IMR-90 (cell line): ENCODE results near the gene NKD1. TPM values are rescaled to one million over a fixed set of nuclear protein-coding genes. Genes with fewer than 3 reads are reported as not detected.

Source experiments
- ATAC-seq: fragments of 200-7000 bp; cut with Tn5 transposase; 2 replicates; pipeline ENCODE4 v1.9.1; 2020; ENCODE audit warnings: low read depth, mild to moderate bottlenecking, moderate library complexity
- BruUV-seq: library from RNA; stranded (reverse); fragments of 400-500 nt; replicated peaks from 2 replicates; lab custom pipeline; 2021; lab: Mats Ljungman, UMichigan
- CTCF ChIA-PET: fragments of 300-600 bp; formaldehyde crosslinking; extraction: SDS; loops from one replicate; lab custom pipeline; 2021; ENCODE audit warnings: antibody characterized with exemption; lab: Yijun Ruan, JAX
- POLR2A ChIA-PET: fragments of 300-600 bp; sonication (Branson Sonifier 250); formaldehyde crosslinking; loops from one replicate; lab custom pipeline; 2022; ENCODE audit warnings: antibody characterized with exemption; ENCODE audit not compliant: unreplicated experiment; lab: Charles Lee
- DNase-seq: peaks from one replicate; pipeline ENCODE4 v3.0.0; 2013
- H2AFZ ChIP-seq: replicated peaks from 2 replicates; pipeline ENCODE3; 2013; ENCODE audit warnings: low read length, mild to moderate bottlenecking; ENCODE audit not compliant: poor library complexity
- H2AK5ac ChIP-seq: 2 replicates; pipeline ENCODE4 v1.6.1; 2013; ENCODE audit warnings: low read depth, low read length, inconsistent platforms
- H2AK9ac ChIP-seq: replicated peaks from 2 replicates; pipeline ENCODE3; 2013; ENCODE audit warnings: mild to moderate bottlenecking, low read depth, low read length, moderate library complexity; ENCODE audit not compliant: poor library complexity
- H2BK120ac ChIP-seq: 2 replicates; pipeline ENCODE4 v1.6.1; 2013; ENCODE audit warnings: low read depth, low read length, inconsistent platforms
- H2BK15ac ChIP-seq: 3 replicates; pipeline ENCODE4 v1.6.1; 2013; ENCODE audit warnings: low read depth, low read length, inconsistent platforms
- H2BK20ac ChIP-seq: 2 replicates; pipeline ENCODE4 v1.6.1; 2013; ENCODE audit warnings: low read depth, mild to moderate bottlenecking, inconsistent platforms, low read length, moderate library complexity
- H2BK5ac ChIP-seq: 2 replicates; pipeline ENCODE4 v1.6.1; 2013; ENCODE audit warnings: mild to moderate bottlenecking, low read depth, low read length, inconsistent platforms; ENCODE audit not compliant: poor library complexity, severe bottlenecking
- H3K14ac ChIP-seq: replicated peaks from 2 replicates; pipeline ENCODE4 v1.6.1; 2013; ENCODE audit warnings: low read depth, low read length, inconsistent platforms
- H3K18ac ChIP-seq: 2 replicates; pipeline ENCODE4 v1.6.1; 2013; ENCODE audit warnings: low read depth, low read length, control low read depth
- H3K23ac ChIP-seq: 2 replicates; pipeline ENCODE4 v1.6.1; 2013; ENCODE audit warnings: low read depth, low read length, inconsistent platforms
- H3K27ac ChIP-seq: 2 replicates; pipeline ENCODE4 v1.5.1; 2013; ENCODE audit warnings: mild to moderate bottlenecking, control low read depth, low read length; ENCODE audit not compliant: insufficient read depth
- H3K27me3 ChIP-seq: 2 replicates; pipeline ENCODE4 v1.6.1; 2013; ENCODE audit warnings: low read length; ENCODE audit not compliant: control insufficient read depth, insufficient read depth
- H3K36me3 ChIP-seq: 2 replicates; pipeline ENCODE4 v1.6.1; 2013; ENCODE audit warnings: low read length, mixed read lengths; ENCODE audit not compliant: control insufficient read depth, insufficient read depth
- H3K4ac ChIP-seq: 2 replicates; pipeline ENCODE4 v1.6.1; 2013; ENCODE audit warnings: low read depth, low read length, inconsistent platforms
- H3K4me1 ChIP-seq: 2 replicates; pipeline ENCODE4 v1.6.1; 2013; ENCODE audit warnings: low read length, mixed read lengths; ENCODE audit not compliant: control insufficient read depth, insufficient read depth
- H3K4me2 ChIP-seq: 2 replicates; pipeline ENCODE4 v1.6.1; 2013; ENCODE audit warnings: low read depth, mild to moderate bottlenecking, control low read depth, low read length, moderate library complexity
- H3K4me3 ChIP-seq: 2 replicates; pipeline ENCODE4 v1.5.1; 2013; ENCODE audit warnings: low read depth, mild to moderate bottlenecking, control low read depth, low read length, moderate library complexity; ENCODE audit not compliant: insufficient read depth
- H3K56ac ChIP-seq: 2 replicates; pipeline ENCODE4 v1.6.1; 2013; ENCODE audit warnings: low read length, inconsistent platforms; ENCODE audit not compliant: insufficient read depth; ENCODE audit errors: extremely low read depth
- H3K79me1 ChIP-seq, 2 experiments: 2 replicates each; pipeline ENCODE4 v1.6.1; 2013; ENCODE audit warnings: low read length in 2 of 2, inconsistent platforms in 1 of 2, low read depth in 1 of 2
- H3K9ac ChIP-seq: 2 replicates; pipeline ENCODE4 v1.6.1; 2013; ENCODE audit warnings: low read depth, low read length, control low read depth
- H3K9me1 ChIP-seq: 2 replicates; pipeline ENCODE4 v1.6.1; 2013; ENCODE audit warnings: low read length, inconsistent platforms; ENCODE audit not compliant: insufficient read depth
- H3K9me3 ChIP-seq: 2 replicates; pipeline ENCODE4 v1.6.1; 2013; ENCODE audit warnings: low read length; ENCODE audit not compliant: control insufficient read depth, insufficient read depth
- H4K20me1 ChIP-seq: 2 replicates; pipeline ENCODE4 v1.6.1; 2013; ENCODE audit warnings: low read length, inconsistent platforms; ENCODE audit not compliant: insufficient read depth
- H4K5ac ChIP-seq: 2 replicates; pipeline ENCODE4 v1.6.1; 2013; ENCODE audit warnings: mild to moderate bottlenecking, low read depth, low read length, control low read depth
- H4K8ac ChIP-seq, 2 experiments: 2 replicates each; pipeline ENCODE4 v1.6.1; 2013; ENCODE audit warnings: low read depth in 2 of 2, low read length in 2 of 2, control low read depth in 1 of 2, inconsistent platforms in 1 of 2
- H4K91ac ChIP-seq: 2 replicates; pipeline ENCODE4 v1.6.1; 2013; ENCODE audit warnings: low read depth, low read length, inconsistent platforms; ENCODE audit not compliant: insufficient read depth
- BHLHE40 ChIP-seq: fragments of 150-350 bp; IDR thresholded peaks from 2 replicates; pipeline ENCODE4 v1.6.1; 2016; ENCODE audit warnings: mild to moderate bottlenecking, low read depth, low read length
- CEBPB ChIP-seq: IDR thresholded peaks from 2 replicates; pipeline ENCODE4 v1.6.1; 2012; ENCODE audit warnings: low read depth, low read length, improper control_type of control experiment
- CHD1 ChIP-seq: IDR thresholded peaks from 2 replicates; pipeline ENCODE4 v1.6.1; 2012; ENCODE audit warnings: low read depth, low read length, improper control_type of control experiment
- CTCF ChIP-seq: conservative IDR thresholded peaks from 2 replicates; pipeline ENCODE4 v1.5.1; 2012; ENCODE audit warnings: mild to moderate bottlenecking, low read depth, low read length, improper control_type of control experiment
- FOS ChIP-seq: fragments of 150-350 bp; IDR thresholded peaks from 2 replicates; pipeline ENCODE4 v1.6.1; 2016; ENCODE audit warnings: low read depth, low read length
- MAFK ChIP-seq: IDR thresholded peaks from 2 replicates; pipeline ENCODE4 v1.6.1; 2012; ENCODE audit warnings: low read depth, low read length, improper control_type of control experiment
- MAZ ChIP-seq: IDR thresholded peaks from 2 replicates; pipeline ENCODE4 v1.6.1; 2012; ENCODE audit warnings: low read depth, mild to moderate bottlenecking, low read length, improper control_type of control experiment, moderate library complexity, borderline replicate concordance
- MXI1 ChIP-seq: IDR thresholded peaks from 2 replicates; pipeline ENCODE4 v1.6.1; 2012; ENCODE audit warnings: low read depth, mild to moderate bottlenecking, low read length, moderate library complexity, borderline replicate concordance
- NFE2L2 ChIP-seq: fragments of 150-350 bp; IDR thresholded peaks from 2 replicates; pipeline ENCODE4 v1.6.1; 2016; ENCODE audit warnings: low read depth, mild to moderate bottlenecking, low read length
- POLR2A ChIP-seq: IDR thresholded peaks from 2 replicates; pipeline ENCODE4 v1.6.1; 2012; ENCODE audit warnings: mild to moderate bottlenecking, low read depth, low read length
- RAD21 ChIP-seq: IDR thresholded peaks from 2 replicates; pipeline ENCODE4 v1.6.1; 2012; ENCODE audit warnings: low read length, improper control_type of control experiment
- RCOR1 ChIP-seq: IDR thresholded peaks from 2 replicates; pipeline ENCODE4 v1.6.1; 2012; ENCODE audit warnings: mild to moderate bottlenecking, low read length, improper control_type of control experiment; ENCODE audit not compliant: insufficient replicate concordance
- RFX5 ChIP-seq: IDR thresholded peaks from 2 replicates; pipeline ENCODE4 v1.8.0; 2012; ENCODE audit warnings: low read depth, mild to moderate bottlenecking, low read length, moderate library complexity
- SMC3 ChIP-seq: fragments of 150-350 bp; IDR thresholded peaks from 2 replicates; pipeline ENCODE4 v1.6.1; 2016; ENCODE audit warnings: low read depth, mild to moderate bottlenecking, antibody characterized with exemption, low read length, moderate library complexity
- USF2 ChIP-seq: fragments of 150-350 bp; IDR thresholded peaks from 2 replicates; pipeline ENCODE4 v1.6.1; 2017; ENCODE audit warnings: mild to moderate bottlenecking, antibody characterized with exemption, low read length, low read depth
- WGBS, 2 experiments: methylation state at CpG; one replicate each; pipeline versions ENCODE4 v1.1.5 to v1.1.7; 2013; ENCODE audit warnings: missing lambda C conversion rate in 2 of 2; ENCODE audit not compliant: insufficient read length in 1 of 2; ENCODE audit errors: extremely low coverage in 2 of 2; 5-methylcytosine and 5-hydroxymethylcytosine counted together
- dilution Hi-C: fragments of 300-500 bp; cut with HindIII; formaldehyde crosslinking; loops from one replicate; pipeline ENCODE4 v1.14.3; 2018; ENCODE audit warnings: low sequenced_read_pairs; ENCODE audit not compliant: unreplicated experiment
- in situ Hi-C: fragments of 300-500 bp; cut with MboI; formaldehyde crosslinking; loops from 3 replicates; pipeline ENCODE4 v1.14.3; 2019; ENCODE audit warnings: low sequenced_read_pairs, inconsistent platforms, mixed read lengths
- intact Hi-C: fragments of 100-400 bp; cut with micrococcal nuclease; formaldehyde crosslinking; loops from 2 replicates; pipeline ENCODE4 v1.10.0; 2022
- polyA plus RNA-seq, 3 experiments: library from polyadenylated mRNA; depleted of rRNA; stranded (reverse); fragments of >200 nt; gene quantifications; 2 replicates each; pipeline ENCODE4 v1.2.3, GENCODE V29; 2012; ENCODE audit warnings: low replicate concordance in 1 of 3
- total RNA-seq: library from RNA; depleted of rRNA; stranded (reverse); fragments of >200 nt; gene quantifications from 2 replicates; pipeline ENCODE4 v1.2.3, GENCODE V29; 2012

NKD1 gene
- total and polyA plus RNA-seq, 2 of the 4 experiments (the other 2 are of a cell fraction): not detected

- H3K23ac ChIP-seq: no peak overlapping the region
- no peak overlapping the region for H2BK20ac ChIP-seq
- H3K4me1 ChIP-seq: no peaks in the 10 kb centered on the region
- H3K79me1 ChIP-seq: no peaks in the 10 kb centered on the region
- H3K9ac ChIP-seq: no peak overlapping the region
- peaks cover 8% of the 10 kb centered on the region; the same call in 1 of the 2 replicates for H3K27me3 ChIP-seq
- DNase-seq (no peak), ATAC-seq (no peak)
- H2AK9ac ChIP-seq: no peak overlapping the region
- ChIA-PET CTCF (no interaction called here), POLR2A (no interaction called here)
- no peak overlapping the region for H2AFZ ChIP-seq
- H4K5ac ChIP-seq: no peak overlapping the region
- H2BK5ac ChIP-seq: no peak overlapping the region
- H2AK5ac ChIP-seq: no peak overlapping the region
- H3K18ac ChIP-seq: no peak overlapping the region
- no peak overlapping the region for H4K91ac ChIP-seq
- H3K14ac ChIP-seq: no peak overlapping the region
- no peak overlapping the region for H3K4me2 ChIP-seq
- 44% methylated on average over 6 of the region's 13 CpGs; no CpG with 5 or more reads in 1 of the 2 experiments for WGBS, 2 experiments
- dilution Hi-C loops: no loop called here
- intact Hi-C loops: no loop called here
- H2BK15ac ChIP-seq: no peak overlapping the region
- in situ Hi-C loops: no loop called here
- H3K56ac ChIP-seq: no peak overlapping the region
- H3K9me3 ChIP-seq: no peaks in the 10 kb centered on the region
- no peak overlapping the region for H4K8ac ChIP-seq
- H2BK120ac ChIP-seq: no peak overlapping the region
- H4K20me1 ChIP-seq: no peaks in the 10 kb centered on the region
- no peaks in the 10 kb centered on the region for H3K36me3 ChIP-seq
- no peaks in the 10 kb centered on the region for H3K9me1 ChIP-seq
- BruUV-seq: no TSS peak
- H3K4ac ChIP-seq: no peak overlapping the region
- no peak overlapping the region for H3K4me3 ChIP-seq
- no peak overlapping the region for H3K27ac ChIP-seq
- no peak for TF ChIP-seq MAZ
- no peak for TF ChIP-seq CEBPB
- TF ChIP-seq RAD21: no peak
- no peak for TF ChIP-seq CHD1
- TF ChIP-seq SMC3: no peak
- no peak for TF ChIP-seq MAFK
- no peak for TF ChIP-seq POLR2A
- TF ChIP-seq USF2: no peak
- TF ChIP-seq FOS: no peak
- no peak for TF ChIP-seq CTCF
- no peak for TF ChIP-seq MXI1
- TF ChIP-seq BHLHE40: no peak
- no peak for TF ChIP-seq RFX5
- no peak for TF ChIP-seq RCOR1
- no peak for TF ChIP-seq NFE2L2
Observed at GRCh38 chr16:50637716-50638602, 89.8 kb downstream of the NKD1 start.
